ENCODE data around the gene ZNF620. TPM values are rescaled to one million over a fixed set of nuclear protein-coding genes. Genes with fewer than 3 reads are reported as not detected.

The ZNF620 gene
- total RNA-seq, 1 donor from 2014 or later = 2.3 TPM

GRCh38 chr3:40490916-40491315 is 14.9 kb upstream of the ZNF620 start:
- H3K4me3 Mint-ChIP-seq (ENCODE audit: unreplicated experiment) = no peak overlapping the region

DNA sequence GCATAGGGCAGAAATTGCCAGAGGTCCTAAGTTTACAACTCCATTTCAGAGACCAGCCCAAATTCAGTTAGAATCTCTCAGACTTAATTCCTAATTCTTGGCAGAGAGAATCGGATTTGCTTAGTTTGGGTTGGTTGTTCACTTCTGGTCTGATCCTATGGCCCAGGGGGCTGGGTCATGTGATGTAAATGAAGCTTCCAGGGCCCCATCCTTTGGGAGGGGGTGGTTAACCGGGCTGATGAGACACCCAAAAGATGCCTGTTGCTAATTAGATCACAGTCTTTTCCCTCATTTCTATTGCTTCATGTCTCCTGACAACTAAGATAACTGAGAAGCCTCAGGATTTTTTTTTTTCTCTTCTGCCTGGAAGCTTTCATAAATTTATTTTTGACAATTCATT is 11.1 kb upstream of the ZNF620 start:
- H3K36me3 Mint-ChIP-seq (ENCODE audit: low read depth) = no peaks in the 10 kb centered on the region
- H3K4me1 Mint-ChIP-seq (ENCODE audit: low read depth) = no peaks in the 10 kb centered on the region
- DNase-seq (ENCODE audit: low spot score) = no peak
- H3K4me3 Mint-ChIP-seq (ENCODE audit: unreplicated experiment) = no peak overlapping the region
- no peaks in the 10 kb centered on the region for H3K9me3 Mint-ChIP-seq (ENCODE audit: low read depth)
- H3K27me3 Mint-ChIP-seq (ENCODE audit: low read depth) = no peaks in the 10 kb centered on the region
- no peak overlapping the region for H3K27ac Mint-ChIP-seq (ENCODE audit: unreplicated experiment)
- TF ChIP-seq, protein P1, sequence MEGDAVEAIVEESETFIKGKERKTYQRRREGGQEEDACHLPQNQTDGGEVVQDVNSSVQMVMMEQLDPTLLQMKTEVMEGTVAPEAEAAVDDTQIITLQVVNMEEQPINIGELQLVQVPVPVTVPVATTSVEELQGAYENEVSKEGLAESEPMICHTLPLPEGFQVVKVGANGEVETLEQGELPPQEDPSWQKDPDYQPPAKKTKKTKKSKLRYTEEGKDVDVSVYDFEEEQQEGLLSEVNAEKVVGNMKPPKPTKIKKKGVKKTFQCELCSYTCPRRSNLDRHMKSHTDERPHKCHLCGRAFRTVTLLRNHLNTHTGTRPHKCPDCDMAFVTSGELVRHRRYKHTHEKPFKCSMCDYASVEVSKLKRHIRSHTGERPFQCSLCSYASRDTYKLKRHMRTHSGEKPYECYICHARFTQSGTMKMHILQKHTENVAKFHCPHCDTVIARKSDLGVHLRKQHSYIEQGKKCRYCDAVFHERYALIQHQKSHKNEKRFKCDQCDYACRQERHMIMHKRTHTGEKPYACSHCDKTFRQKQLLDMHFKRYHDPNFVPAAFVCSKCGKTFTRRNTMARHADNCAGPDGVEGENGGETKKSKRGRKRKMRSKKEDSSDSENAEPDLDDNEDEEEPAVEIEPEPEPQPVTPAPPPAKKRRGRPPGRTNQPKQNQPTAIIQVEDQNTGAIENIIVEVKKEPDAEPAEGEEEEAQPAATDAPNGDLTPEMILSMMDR (IDR thresholded peaks at IDR 0.05) = no peak

More at GRCh38 chr3:40490916-40491315, 14.9 kb upstream of the ZNF620 start:
- TF ChIP-seq, protein P1 (IDR thresholded peaks at IDR 0.05) = no peak
- DNase-seq (ENCODE audit: low spot score) = no peak
- H3K36me3 Mint-ChIP-seq (ENCODE audit: low read depth) = peaks cover 23% of the 10 kb centered on the region
- H3K4me1 Mint-ChIP-seq (ENCODE audit: low read depth) = no peaks in the 10 kb centered on the region
- H3K27me3 Mint-ChIP-seq (ENCODE audit: low read depth) = no peaks in the 10 kb centered on the region
- peaks cover 18% of the 10 kb centered on the region for H3K9me3 Mint-ChIP-seq (ENCODE audit: low read depth)
- H3K27ac Mint-ChIP-seq (ENCODE audit: unreplicated experiment) = no peak overlapping the region

DNA sequence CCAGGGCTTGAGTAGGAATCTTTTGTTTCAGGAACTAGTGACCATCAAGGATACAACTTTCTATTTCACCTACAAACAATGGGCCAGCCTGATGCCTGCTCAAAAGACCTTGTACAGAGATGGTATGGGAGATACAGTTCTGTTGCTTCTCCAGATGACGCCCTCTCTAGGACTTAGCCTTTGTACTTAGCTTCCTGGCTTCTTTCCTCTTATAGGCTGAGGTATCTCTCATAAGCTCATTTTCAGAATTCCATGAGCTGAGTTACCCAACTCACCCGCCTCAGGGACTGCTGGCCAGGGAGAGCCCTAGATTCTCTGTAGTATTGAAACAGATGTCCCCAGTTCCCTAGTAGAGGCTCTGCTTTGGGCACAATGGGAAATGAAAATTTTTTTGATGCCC is 8.6 kb upstream of the ZNF620 start:
- Mint-ChIP-seq H3K4me3 (ENCODE audit: unreplicated experiment) (no peak overlapping the region), H3K9me3 (ENCODE audit: low read depth) (no peaks in the 10 kb centered on the region), H3K4me1 (ENCODE audit: low read depth) (no peaks in the 10 kb centered on the region), H3K36me3 (ENCODE audit: low read depth) (no peaks in the 10 kb centered on the region), H3K27me3 (ENCODE audit: low read depth) (no peaks in the 10 kb centered on the region), H3K27ac (ENCODE audit: unreplicated experiment) (no peak overlapping the region)
- TF ChIP-seq, protein P1 (IDR thresholded peaks at IDR 0.05) = no peak
- no peak for DNase-seq (ENCODE audit: low spot score)

GRCh38 chr3:40499952-40500351 is 5.9 kb upstream of the ZNF620 start:
- H3K4me3 Mint-ChIP-seq (ENCODE audit: unreplicated experiment) = no peak overlapping the region
- peaks cover 2% of the 10 kb centered on the region for H3K9me3 Mint-ChIP-seq (ENCODE audit: low read depth)
- no peak overlapping the region for H3K27ac Mint-ChIP-seq (ENCODE audit: unreplicated experiment)
- DNase-seq (ENCODE audit: low spot score) = no peak
- TF ChIP-seq, protein P1 (IDR thresholded peaks at IDR 0.05) = no peak
- H3K27me3 Mint-ChIP-seq (ENCODE audit: low read depth) = no peaks in the 10 kb centered on the region
- H3K4me1 Mint-ChIP-seq (ENCODE audit: low read depth) = peaks cover 11% of the 10 kb centered on the region
- H3K36me3 Mint-ChIP-seq (ENCODE audit: low read depth) = no peaks in the 10 kb centered on the region

DNA sequence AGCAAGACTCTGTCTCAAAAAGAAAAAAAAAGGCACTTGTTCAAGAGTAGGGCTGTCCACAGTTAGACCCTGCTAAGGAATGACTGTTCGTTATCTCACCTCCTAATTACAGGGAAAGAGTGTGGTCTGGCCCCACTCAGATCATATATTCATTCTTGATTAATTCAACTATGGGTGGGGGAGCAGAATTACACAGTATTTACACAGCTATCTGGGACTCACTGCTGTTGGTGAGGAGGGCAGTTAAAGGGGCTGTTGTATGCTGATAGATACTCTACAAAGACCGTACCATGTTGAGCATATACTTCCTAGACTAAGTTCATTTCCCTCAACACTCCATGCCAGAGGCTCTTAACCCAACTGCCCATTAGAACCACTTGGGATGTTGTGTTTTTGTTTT is 3.8 kb upstream of the ZNF620 start:
- DNase-seq (ENCODE audit: low spot score) = no peak
- Mint-ChIP-seq H3K4me3 (ENCODE audit: unreplicated experiment) (no peak overlapping the region), H3K9me3 (ENCODE audit: low read depth) (peaks cover 2% of the 10 kb centered on the region), H3K27ac (ENCODE audit: unreplicated experiment) (no peak overlapping the region), H3K36me3 (ENCODE audit: low read depth) (no peaks in the 10 kb centered on the region), H3K27me3 (ENCODE audit: low read depth) (no peaks in the 10 kb centered on the region), H3K4me1 (ENCODE audit: low read depth) (peaks cover 29% of the 10 kb centered on the region)
- TF ChIP-seq, protein P1 (IDR thresholded peaks at IDR 0.05) = no peak

Measured in chondrocyte (in vitro differentiated cells).